ENCODE measurements around the gene TATDN2.

Gene TATDN2

DNA sequence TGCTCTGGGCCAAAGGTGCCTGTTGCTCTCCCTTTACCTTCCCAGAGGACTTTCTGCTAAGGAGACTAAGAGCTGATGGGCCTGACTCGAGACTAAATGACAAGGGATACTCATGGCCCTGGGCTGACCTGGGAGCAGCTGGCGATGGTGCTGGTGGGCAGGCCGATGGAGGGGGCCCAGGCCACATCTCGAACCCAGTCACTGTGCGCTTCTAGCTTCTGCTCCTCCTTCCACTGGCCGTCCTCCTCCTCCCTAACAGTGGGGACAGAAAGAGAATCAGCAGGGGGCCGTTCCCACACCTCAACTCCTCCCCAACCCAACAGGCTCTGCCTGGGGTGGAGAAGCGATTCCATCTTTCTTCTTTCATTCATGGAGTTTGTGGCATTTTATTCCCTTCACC lies 56.6 kb downstream of the TATDN2 start:
- Histone ChIP-seq H3K9ac (ENCODE audit: insufficient read length) (no peak overlapping the region), H3K9me3 (ENCODE audit: low read depth, low read length) (no peaks in the 10 kb centered on the region), H3K4me3 (no peak overlapping the region), H3K36me3 (ENCODE audit: insufficient read depth, low read length) (peaks cover 8% of the 10 kb centered on the region; the same call in 1 of the 2 replicates), H3K27ac (no peak overlapping the region)
- no peak for DNase-seq (ENCODE audit: low read depth, low spot score)
- TF ChIP-seq EZH2 (IDR thresholded peaks at IDR 0.05) = no peak
- TF ChIP-seq POLR2AphosphoS5 (IDR thresholded peaks at IDR 0.05; ENCODE audit: borderline replicate concordance, low read depth, low read length) = no peak
- TF ChIP-seq FOXP2 (optimal IDR thresholded peaks at IDR 0.05; ENCODE audit: control extremely low read depth, extremely low read length, insufficient read depth) = no peak

DNA sequence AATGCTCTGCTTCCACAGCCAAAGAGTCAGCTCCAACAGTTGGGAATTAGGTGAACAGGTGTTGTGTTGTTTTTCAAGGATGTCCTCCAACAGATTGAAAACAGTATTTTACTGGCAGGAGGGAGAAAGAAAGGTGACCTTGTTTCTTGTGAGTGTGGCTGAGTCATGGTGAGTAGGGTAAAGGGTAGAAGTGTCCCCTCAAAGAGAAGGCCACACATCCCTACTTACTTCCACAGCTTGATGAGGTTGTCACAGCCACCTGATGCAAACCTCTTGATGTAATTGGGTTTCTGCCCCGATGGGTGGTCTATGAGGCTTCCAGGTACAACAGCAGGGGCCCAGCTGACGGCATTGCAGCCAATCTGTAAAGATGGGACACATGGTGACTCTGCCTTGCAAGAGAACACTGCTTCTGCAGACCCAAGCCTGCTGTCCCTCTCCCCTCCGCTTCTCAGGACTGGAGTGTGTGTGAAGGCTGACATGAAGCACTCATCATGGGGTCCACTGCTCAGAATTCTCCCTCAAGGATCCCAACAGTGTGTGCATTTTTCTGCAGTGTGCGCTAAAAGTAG lies 57.2 kb downstream of the TATDN2 start:
- H3K4me3 ChIP-seq = no peak overlapping the region
- DNase-seq (ENCODE audit: low read depth, low spot score) = no peak
- peaks cover 8% of the 10 kb centered on the region; the same call in 1 of the 2 replicates for H3K36me3 ChIP-seq (ENCODE audit: insufficient read depth, low read length)
- H3K9me3 ChIP-seq (ENCODE audit: low read depth, low read length) = no peaks in the 10 kb centered on the region
- TF ChIP-seq FOXP2 (optimal IDR thresholded peaks at IDR 0.05; ENCODE audit: control extremely low read depth, extremely low read length, insufficient read depth) (no peak), EZH2 (IDR thresholded peaks at IDR 0.05) (no peak), POLR2AphosphoS5 (IDR thresholded peaks at IDR 0.05; ENCODE audit: borderline replicate concordance, low read depth, low read length) (no peak)
- H3K27ac ChIP-seq = no peak overlapping the region
- no peak overlapping the region for H3K9ac ChIP-seq (ENCODE audit: insufficient read length)

DNA sequence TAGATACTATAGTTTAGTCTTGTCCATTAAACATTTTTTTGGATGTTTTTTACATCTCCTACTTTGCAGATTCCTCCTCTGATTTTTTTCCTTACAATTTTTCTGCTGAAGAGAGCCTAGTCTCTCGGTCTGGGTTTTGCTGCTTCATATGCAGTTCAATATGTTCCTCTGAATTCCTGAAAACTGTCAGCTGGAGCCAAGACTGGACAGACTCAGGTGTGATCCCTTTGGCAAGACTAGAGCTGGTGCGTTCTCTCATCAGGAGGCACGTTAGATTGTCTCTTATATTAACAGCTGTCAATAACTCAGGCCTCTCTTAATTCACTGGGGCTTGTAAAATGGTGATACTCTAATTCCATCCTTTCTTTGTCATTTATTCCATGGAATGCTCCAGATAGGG lies 57.9 kb downstream of the TATDN2 start:
- no peak overlapping the region for H3K4me3 ChIP-seq
- DNase-seq (ENCODE audit: low read depth, low spot score) = no peak
- no peak overlapping the region for H3K27ac ChIP-seq
- H3K9me3 ChIP-seq (ENCODE audit: low read depth, low read length) = no peaks in the 10 kb centered on the region
- peaks cover 5% of the 10 kb centered on the region; the same call in 1 of the 2 replicates for H3K36me3 ChIP-seq (ENCODE audit: insufficient read depth, low read length)
- TF ChIP-seq FOXP2 (optimal IDR thresholded peaks at IDR 0.05; ENCODE audit: control extremely low read depth, extremely low read length, insufficient read depth) (no peak), EZH2 (IDR thresholded peaks at IDR 0.05) (no peak), POLR2AphosphoS5 (IDR thresholded peaks at IDR 0.05; ENCODE audit: borderline replicate concordance, low read depth, low read length) (no peak)
- H3K9ac ChIP-seq (ENCODE audit: insufficient read length) = no peak overlapping the region

DNA sequence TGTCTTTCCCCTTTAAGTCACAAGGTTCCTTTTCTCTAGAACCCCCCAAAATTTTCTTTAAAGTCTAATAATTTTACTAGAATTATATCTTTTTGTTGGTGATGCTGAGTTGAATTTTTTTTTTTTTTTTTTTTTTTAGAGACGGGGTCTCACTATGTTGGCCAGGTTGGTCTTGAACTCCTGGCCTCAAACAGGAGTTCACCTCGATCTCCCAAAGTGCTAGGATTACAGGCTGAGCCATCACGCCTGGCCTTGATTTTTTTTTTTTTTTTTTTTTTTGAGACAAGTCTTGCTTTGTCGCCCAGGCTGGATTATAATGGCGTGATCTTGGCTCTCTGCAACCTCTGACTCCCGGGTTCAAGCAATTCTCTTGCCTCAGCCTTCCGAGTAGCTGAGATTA lies 60.4 kb downstream of the TATDN2 start:
- Histone ChIP-seq H3K9me3 (ENCODE audit: low read depth, low read length) (no peaks in the 10 kb centered on the region), H3K4me3 (no peak overlapping the region), H3K27ac (no peak overlapping the region), H3K9ac (ENCODE audit: insufficient read length) (no peak overlapping the region), H3K36me3 (ENCODE audit: insufficient read depth, low read length) (no peaks in the 10 kb centered on the region; the same call in 1 of the 2 replicates)
- no peak for TF ChIP-seq POLR2AphosphoS5 (IDR thresholded peaks at IDR 0.05; ENCODE audit: borderline replicate concordance, low read depth, low read length)
- TF ChIP-seq FOXP2 (optimal IDR thresholded peaks at IDR 0.05; ENCODE audit: control extremely low read depth, extremely low read length, insufficient read depth) = no peak
- no peak for TF ChIP-seq EZH2 (IDR thresholded peaks at IDR 0.05)
- DNase-seq (ENCODE audit: low read depth, low spot score) = no peak

DNA sequence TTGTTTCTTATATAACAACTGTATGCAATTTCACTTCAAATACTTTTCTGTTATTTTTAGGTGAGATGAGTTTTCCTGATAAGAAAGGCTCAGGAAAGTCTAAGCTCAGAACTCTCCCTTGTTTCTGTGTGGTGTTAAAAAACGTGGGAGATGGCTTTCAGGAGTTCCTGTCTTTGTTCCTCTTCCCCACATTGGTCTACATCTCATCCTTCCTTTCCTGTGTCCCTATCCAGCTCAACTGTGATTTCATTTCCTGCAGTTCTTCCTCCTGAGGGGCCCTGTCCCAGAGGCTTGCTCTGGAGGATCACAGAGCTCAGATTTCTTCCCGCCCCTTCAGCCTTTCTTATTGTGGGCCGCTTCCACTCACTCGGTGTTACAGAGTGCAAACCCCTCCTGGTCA lies 61.5 kb downstream of the TATDN2 start:
- 0 out of 2 replicates have a peak overlapping the region, but pooled peaks have one; percentile 25 for H3K27ac ChIP-seq
- no peak for DNase-seq (ENCODE audit: low read depth, low spot score)
- H3K9ac ChIP-seq (ENCODE audit: insufficient read length) = no peak overlapping the region
- no peak overlapping the region for H3K4me3 ChIP-seq
- no peaks in the 10 kb centered on the region for H3K9me3 ChIP-seq (ENCODE audit: low read depth, low read length)
- TF ChIP-seq FOXP2 (optimal IDR thresholded peaks at IDR 0.05; ENCODE audit: control extremely low read depth, extremely low read length, insufficient read depth) (no peak), EZH2 (IDR thresholded peaks at IDR 0.05) (no peak), POLR2AphosphoS5 (IDR thresholded peaks at IDR 0.05; ENCODE audit: borderline replicate concordance, low read depth, low read length) (no peak)
- peaks cover 4% of the 10 kb centered on the region; the same call in 1 of the 2 replicates for H3K36me3 ChIP-seq (ENCODE audit: insufficient read depth, low read length)

DNA sequence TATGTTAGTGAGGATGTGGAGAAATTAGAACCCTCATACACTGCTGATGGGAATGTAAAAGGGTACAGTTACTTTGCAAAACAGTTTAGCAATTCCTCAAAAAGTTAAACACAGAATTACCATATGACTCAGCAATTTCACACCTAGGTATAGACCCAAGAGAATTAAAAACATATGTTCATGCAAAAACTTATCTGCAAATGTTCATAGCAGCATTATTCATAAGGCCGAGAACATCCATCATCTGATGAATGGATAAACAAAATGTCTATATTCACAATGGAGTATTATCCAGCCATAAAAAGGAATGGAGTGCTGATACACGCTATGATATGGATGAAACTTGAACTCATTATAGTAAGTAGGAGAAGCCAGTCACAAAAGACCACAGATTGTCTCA lies 62.3 kb downstream of the TATDN2 start:
- no peak for TF ChIP-seq FOXP2 (optimal IDR thresholded peaks at IDR 0.05; ENCODE audit: control extremely low read depth, extremely low read length, insufficient read depth)
- no peak for TF ChIP-seq EZH2 (IDR thresholded peaks at IDR 0.05)
- TF ChIP-seq POLR2AphosphoS5 (IDR thresholded peaks at IDR 0.05; ENCODE audit: borderline replicate concordance, low read depth, low read length) = no peak
- H3K9ac ChIP-seq (ENCODE audit: insufficient read length) = no peak overlapping the region
- H3K36me3 ChIP-seq (ENCODE audit: insufficient read depth, low read length) = peaks cover 8% of the 10 kb centered on the region; the same call in 1 of the 2 replicates
- no peaks in the 10 kb centered on the region for H3K9me3 ChIP-seq (ENCODE audit: low read depth, low read length)
- no peak overlapping the region for H3K4me3 ChIP-seq
- peak overlapping the region; percentile 31; the same call in 1 of the 2 replicates for H3K27ac ChIP-seq
- DNase-seq (ENCODE audit: low read depth, low spot score) = no peak

DNA sequence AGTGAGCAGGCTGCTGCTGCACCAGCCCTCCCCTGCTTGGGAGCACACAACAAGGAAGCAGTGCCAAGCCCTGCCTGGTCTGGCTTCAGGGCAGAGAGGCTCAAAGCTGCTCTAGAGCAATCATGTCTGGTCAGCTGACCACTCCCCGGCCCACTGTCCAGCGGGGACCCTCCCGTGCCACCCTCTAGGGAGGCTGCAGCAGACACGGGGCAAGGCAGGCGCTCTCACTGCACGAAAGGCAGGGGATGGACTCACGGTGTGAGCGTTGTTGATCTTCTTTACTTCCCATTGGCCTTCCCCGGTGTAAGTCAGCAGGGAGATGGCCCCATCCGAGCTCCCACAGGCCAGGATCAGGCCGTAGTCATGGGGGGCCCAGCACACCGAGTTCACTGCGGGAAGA lies 63.5 kb downstream of the TATDN2 start:
- Histone ChIP-seq H3K9ac (ENCODE audit: insufficient read length) (no peak overlapping the region), H3K9me3 (ENCODE audit: low read depth, low read length) (no peaks in the 10 kb centered on the region), H3K27ac (no peak overlapping the region), H3K4me3 (no peak overlapping the region), H3K36me3 (ENCODE audit: insufficient read depth, low read length) (peaks cover 8% of the 10 kb centered on the region; the same call in 1 of the 2 replicates)
- no peak for DNase-seq (ENCODE audit: low read depth, low spot score)
- TF ChIP-seq EZH2 (IDR thresholded peaks at IDR 0.05) (no peak), FOXP2 (optimal IDR thresholded peaks at IDR 0.05; ENCODE audit: control extremely low read depth, extremely low read length, insufficient read depth) (no peak), POLR2AphosphoS5 (IDR thresholded peaks at IDR 0.05; ENCODE audit: borderline replicate concordance, low read depth, low read length) (no peak)

DNA sequence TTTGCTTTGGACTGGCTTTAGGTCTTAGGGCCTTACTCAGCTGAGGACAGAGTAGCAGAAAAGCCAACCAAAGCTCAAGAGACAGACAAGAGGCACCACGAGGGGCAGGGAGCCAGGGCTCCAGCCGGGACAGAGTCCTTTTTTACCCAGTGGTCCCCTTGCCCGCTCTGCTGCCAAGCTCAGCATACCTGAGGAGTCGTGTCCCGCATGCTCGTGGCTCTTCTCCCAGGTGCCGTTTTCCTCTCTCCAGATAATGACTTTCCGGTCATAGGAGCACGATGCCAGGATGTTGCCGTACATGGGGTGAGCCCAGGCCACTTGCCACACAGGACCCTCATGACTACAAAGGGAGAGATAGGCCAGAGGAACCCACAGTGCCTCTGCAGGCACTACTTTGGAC lies 64.1 kb downstream of the TATDN2 start:
- no peak for TF ChIP-seq FOXP2 (optimal IDR thresholded peaks at IDR 0.05; ENCODE audit: control extremely low read depth, extremely low read length, insufficient read depth)
- TF ChIP-seq EZH2 (IDR thresholded peaks at IDR 0.05) = no peak
- no peak for TF ChIP-seq POLR2AphosphoS5 (IDR thresholded peaks at IDR 0.05; ENCODE audit: borderline replicate concordance, low read depth, low read length)
- Histone ChIP-seq H3K9me3 (ENCODE audit: low read depth, low read length) (no peaks in the 10 kb centered on the region), H3K4me3 (no peak overlapping the region), H3K27ac (no peak overlapping the region), H3K9ac (ENCODE audit: insufficient read length) (no peak overlapping the region), H3K36me3 (ENCODE audit: insufficient read depth, low read length) (peaks cover 8% of the 10 kb centered on the region; the same call in 1 of the 2 replicates)
- DNase-seq (ENCODE audit: low read depth, low spot score) = no peak

DNA sequence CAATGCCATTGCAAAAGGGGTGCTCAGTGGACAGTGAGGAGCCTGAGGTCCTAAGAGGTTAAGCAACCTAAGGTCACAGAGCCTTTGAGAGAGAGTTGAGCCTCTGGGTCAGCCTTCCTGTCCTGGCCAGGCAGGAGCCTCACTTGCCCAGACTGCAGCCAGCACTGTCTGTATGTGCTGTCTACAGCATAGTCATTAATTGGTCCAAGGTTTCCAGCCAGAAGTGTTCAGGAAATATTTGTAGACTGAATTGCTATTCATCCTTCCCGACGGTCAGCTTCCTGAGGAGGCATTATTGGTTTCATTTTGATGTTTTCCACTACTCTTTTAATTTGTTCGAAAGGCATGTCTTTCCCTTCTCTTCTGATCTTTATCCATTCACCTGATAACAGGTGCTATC lies 64.6 kb downstream of the TATDN2 start:
- TF ChIP-seq POLR2AphosphoS5 (IDR thresholded peaks at IDR 0.05; ENCODE audit: borderline replicate concordance, low read depth, low read length) (no peak), EZH2 (IDR thresholded peaks at IDR 0.05) (no peak)
- H3K27ac ChIP-seq = no peak overlapping the region
- no peak overlapping the region for H3K9ac ChIP-seq (ENCODE audit: insufficient read length)
- no peaks in the 10 kb centered on the region for H3K9me3 ChIP-seq (ENCODE audit: low read depth, low read length)
- peaks cover 8% of the 10 kb centered on the region; the same call in 1 of the 2 replicates for H3K36me3 ChIP-seq (ENCODE audit: insufficient read depth, low read length)
- no peak for DNase-seq (ENCODE audit: low read depth, low spot score)
- no peak overlapping the region for H3K4me3 ChIP-seq
